Measurements from ENCODE around the gene A3GALT2. TPM values are rescaled to one million over a fixed set of nuclear protein-coding genes. Genes with fewer than 3 reads are reported as not detected.

A3GALT2 gene
- total RNA-seq, 2 experiments from 2014 or later, result not detected

DNA sequence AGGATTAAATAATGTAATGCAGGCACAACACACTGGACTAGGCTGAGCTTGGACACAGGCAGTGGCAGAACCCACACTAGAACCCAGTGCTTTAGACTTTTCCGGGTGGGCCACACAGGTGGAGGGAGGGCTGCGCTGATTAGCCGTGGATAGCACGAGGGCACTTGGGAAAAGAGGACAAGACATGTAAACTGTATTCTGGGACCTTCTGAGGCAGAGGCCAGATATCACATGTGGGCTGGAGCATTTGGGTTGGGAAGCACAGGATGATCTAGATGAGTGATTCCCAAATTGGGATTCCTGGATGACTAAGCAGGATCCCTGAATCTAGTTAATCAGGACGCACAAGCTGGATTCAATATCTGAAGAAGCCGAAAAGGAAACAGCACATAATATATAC, 20.3 kb upstream of the A3GALT2 start:
- ChIA-PET CTCF (ENCODE audit: unreplicated experiment) (no interaction called here), POLR2A (no interaction called here)
- H3K27ac ChIP-seq (ENCODE audit: low read depth, low read length, poor library complexity, severe bottlenecking), result no peak overlapping the region
- H3K79me2 ChIP-seq (ENCODE audit: insufficient read depth, low read depth, low read length), result no peaks in the 10 kb centered on the region
- H3K4me1 ChIP-seq (ENCODE audit: insufficient read depth, low read length, poor library complexity, severe bottlenecking), result peaks cover 23% of the 10 kb centered on the region
- TF ChIP-seq, protein P1, sequence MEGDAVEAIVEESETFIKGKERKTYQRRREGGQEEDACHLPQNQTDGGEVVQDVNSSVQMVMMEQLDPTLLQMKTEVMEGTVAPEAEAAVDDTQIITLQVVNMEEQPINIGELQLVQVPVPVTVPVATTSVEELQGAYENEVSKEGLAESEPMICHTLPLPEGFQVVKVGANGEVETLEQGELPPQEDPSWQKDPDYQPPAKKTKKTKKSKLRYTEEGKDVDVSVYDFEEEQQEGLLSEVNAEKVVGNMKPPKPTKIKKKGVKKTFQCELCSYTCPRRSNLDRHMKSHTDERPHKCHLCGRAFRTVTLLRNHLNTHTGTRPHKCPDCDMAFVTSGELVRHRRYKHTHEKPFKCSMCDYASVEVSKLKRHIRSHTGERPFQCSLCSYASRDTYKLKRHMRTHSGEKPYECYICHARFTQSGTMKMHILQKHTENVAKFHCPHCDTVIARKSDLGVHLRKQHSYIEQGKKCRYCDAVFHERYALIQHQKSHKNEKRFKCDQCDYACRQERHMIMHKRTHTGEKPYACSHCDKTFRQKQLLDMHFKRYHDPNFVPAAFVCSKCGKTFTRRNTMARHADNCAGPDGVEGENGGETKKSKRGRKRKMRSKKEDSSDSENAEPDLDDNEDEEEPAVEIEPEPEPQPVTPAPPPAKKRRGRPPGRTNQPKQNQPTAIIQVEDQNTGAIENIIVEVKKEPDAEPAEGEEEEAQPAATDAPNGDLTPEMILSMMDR (conservative IDR thresholded peaks at IDR 0.05; ENCODE audit: low read length), result no peak
- TF ChIP-seq EZH2phosphoT487 (IDR thresholded peaks at IDR 0.05; ENCODE audit: borderline replicate concordance, low read depth, low read length), result no peak
- BruUV-seq (replicated peaks), result no TSS peak
- no peak overlapping the region for H2AFZ ChIP-seq (ENCODE audit: low read length)
- H4K20me1 ChIP-seq (ENCODE audit: insufficient read depth, low read length), result 0 out of 2 replicates have a peak, but pooled peaks cover 4% of the 10 kb centered on the region
- no peak overlapping the region for H3K4me3 ChIP-seq (ENCODE audit: low read depth, low read length, poor library complexity, severe bottlenecking)
- H3K36me3 ChIP-seq (ENCODE audit: insufficient read depth, low read length), result peaks cover 14% of the 10 kb centered on the region; the same call in 1 of the 2 replicates
- DNase-seq (ENCODE audit: low spot score), result no peak
- no peaks in the 10 kb centered on the region for H3K9me2 ChIP-seq (ENCODE audit: insufficient read depth, low read length)
- intact Hi-C loops (cut with micrococcal nuclease; ENCODE audit: unreplicated experiment), result no loop called here
- no peak overlapping the region for H3K4me2 ChIP-seq (ENCODE audit: low read length)
- no peaks in the 10 kb centered on the region for H3K9me3 ChIP-seq (ENCODE audit: low read length)

DNA sequence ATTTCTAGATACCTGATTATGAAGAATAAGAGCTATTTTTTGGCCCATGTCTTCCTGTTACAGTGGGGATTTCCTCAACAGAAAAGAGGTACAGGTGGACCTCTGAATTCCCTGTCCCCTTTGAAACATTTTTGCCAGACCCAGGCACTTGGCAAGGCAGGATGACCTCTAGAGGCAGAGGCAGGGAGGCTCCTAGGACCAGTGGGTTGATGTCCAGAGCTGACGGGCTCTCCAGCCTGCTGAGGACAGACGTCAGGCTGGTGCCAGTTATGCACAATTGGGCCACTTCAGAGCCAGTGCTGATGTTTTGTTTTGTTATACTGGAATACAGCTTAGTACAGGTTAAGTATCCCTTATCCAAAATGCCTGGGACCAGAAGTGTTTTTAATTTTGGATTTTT, 18.5 kb upstream of the A3GALT2 start:
- H4K20me1 ChIP-seq (ENCODE audit: insufficient read depth, low read length), result 0 out of 2 replicates have a peak, but pooled peaks cover 4% of the 10 kb centered on the region
- no TSS peak for BruUV-seq (replicated peaks)
- no peak for DNase-seq (ENCODE audit: low spot score)
- intact Hi-C loops (cut with micrococcal nuclease; ENCODE audit: unreplicated experiment), result no loop called here
- H3K36me3 ChIP-seq (ENCODE audit: insufficient read depth, low read length), result peaks cover 9% of the 10 kb centered on the region; the same call in 1 of the 2 replicates
- CTCF ChIA-PET (ENCODE audit: unreplicated experiment), result no interaction called here
- no peak overlapping the region for H3K4me2 ChIP-seq (ENCODE audit: low read length)
- H3K79me2 ChIP-seq (ENCODE audit: insufficient read depth, low read depth, low read length), result no peaks in the 10 kb centered on the region
- H3K4me1 ChIP-seq (ENCODE audit: insufficient read depth, low read length, poor library complexity, severe bottlenecking), result peaks cover 23% of the 10 kb centered on the region
- H3K4me3 ChIP-seq (ENCODE audit: low read depth, low read length, poor library complexity, severe bottlenecking), result no peak overlapping the region
- no peak overlapping the region for H2AFZ ChIP-seq (ENCODE audit: low read length)
- H3K9me3 ChIP-seq (ENCODE audit: low read length), result no peaks in the 10 kb centered on the region
- no peaks in the 10 kb centered on the region for H3K9me2 ChIP-seq (ENCODE audit: insufficient read depth, low read length)
- H3K27ac ChIP-seq (ENCODE audit: low read depth, low read length, poor library complexity, severe bottlenecking), result no peak overlapping the region
- TF ChIP-seq EZH2phosphoT487 (IDR thresholded peaks at IDR 0.05; ENCODE audit: borderline replicate concordance, low read depth, low read length), result no peak
- TF ChIP-seq, protein P1 (conservative IDR thresholded peaks at IDR 0.05; ENCODE audit: low read length), result no peak
- POLR2A ChIA-PET, result no interaction called here

DNA sequence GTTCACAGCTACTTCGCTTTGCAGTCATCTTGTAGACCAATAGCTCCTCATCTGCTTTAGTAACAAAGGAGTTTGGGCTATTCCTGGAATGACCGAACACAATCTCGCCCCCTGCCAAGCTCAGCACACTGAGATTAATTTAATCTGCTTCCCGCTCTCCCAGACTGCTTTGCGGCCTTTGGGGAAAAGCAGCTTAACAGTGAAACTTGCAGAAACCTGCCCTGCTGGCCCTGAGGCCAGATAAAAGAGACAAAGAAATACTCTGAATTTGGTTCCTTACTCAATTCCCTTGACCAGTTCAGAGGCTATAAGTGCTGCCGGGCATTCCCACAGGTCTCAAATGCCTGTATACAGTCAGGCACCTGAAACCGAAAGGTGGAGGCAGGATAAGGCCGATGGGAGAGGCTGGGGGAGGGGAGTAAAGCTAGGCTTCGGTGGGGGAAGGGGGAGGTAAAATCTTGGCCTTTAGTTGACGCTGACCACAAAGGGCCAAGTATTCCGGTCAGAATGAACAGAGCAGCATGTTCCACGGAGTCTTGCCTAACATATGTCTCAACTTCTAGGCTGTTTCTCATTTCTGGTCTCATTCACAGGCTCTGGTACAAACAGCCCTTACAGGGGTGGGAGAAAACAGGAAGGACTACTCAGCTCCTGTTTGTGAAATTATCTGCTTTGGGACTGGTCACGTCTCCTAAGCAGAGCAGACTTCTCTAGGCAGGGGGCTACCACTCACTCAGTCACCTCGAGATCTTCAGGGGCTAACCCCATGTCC, 17.7 kb upstream of the A3GALT2 start:
- H3K9me3 ChIP-seq (ENCODE audit: low read length), result no peaks in the 10 kb centered on the region
- 0 out of 2 replicates have a peak, but pooled peaks cover 4% of the 10 kb centered on the region for H4K20me1 ChIP-seq (ENCODE audit: insufficient read depth, low read length)
- no peaks in the 10 kb centered on the region for H3K79me2 ChIP-seq (ENCODE audit: insufficient read depth, low read depth, low read length)
- peaks cover 23% of the 10 kb centered on the region for H3K4me1 ChIP-seq (ENCODE audit: insufficient read depth, low read length, poor library complexity, severe bottlenecking)
- ChIA-PET CTCF (ENCODE audit: unreplicated experiment) (interaction anchor here (0.5 kb wide), 1 partner anchor 245 kb away, joined by 3 read pairs; no protein-coding TSS in a partner anchor), POLR2A (no interaction called here)
- DNase-seq (ENCODE audit: low spot score), result no peak
- H3K4me2 ChIP-seq (ENCODE audit: low read length), result no peak overlapping the region
- no peak overlapping the region for H3K4me3 ChIP-seq (ENCODE audit: low read depth, low read length, poor library complexity, severe bottlenecking)
- no peaks in the 10 kb centered on the region for H3K9me2 ChIP-seq (ENCODE audit: insufficient read depth, low read length)
- intact Hi-C loops (cut with micrococcal nuclease; ENCODE audit: unreplicated experiment), result no loop called here
- H3K27ac ChIP-seq (ENCODE audit: low read depth, low read length, poor library complexity, severe bottlenecking), result no peak overlapping the region
- BruUV-seq (replicated peaks), result no TSS peak
- TF ChIP-seq, protein P1 (conservative IDR thresholded peaks at IDR 0.05; ENCODE audit: low read length), result no peak
- no peak for TF ChIP-seq EZH2phosphoT487 (IDR thresholded peaks at IDR 0.05; ENCODE audit: borderline replicate concordance, low read depth, low read length)
- H2AFZ ChIP-seq (ENCODE audit: low read length), result no peak overlapping the region
- H3K36me3 ChIP-seq (ENCODE audit: insufficient read depth, low read length), result peaks cover 7% of the 10 kb centered on the region; the same call in 1 of the 2 replicates
